Dermis blood vessel endothelial cell (primary cell): ENCODE results near the gene LRRC71. TPM values are rescaled to one million over a fixed set of nuclear protein-coding genes. Genes with fewer than 3 reads are reported as not detected.
"Not testable (repeated sequence)": the region's sequence is repeated elsewhere in the genome, so short reads cannot be mapped to it uniquely, and the experiment has no call there.

Experiments used
- DNase-seq: peaks from one replicate; pipeline ENCODE4 v3.0.0; 2010
- total RNA-seq: library from RNA; depleted of rRNA; stranded (reverse); fragments of >200 nt; gene quantifications from 2 replicates; pipeline ENCODE4 v1.2.3, GENCODE V29; 2014

Gene LRRC71
- total RNA-seq, 1 donor from 2014 or later = 0.34 TPM

DNA sequence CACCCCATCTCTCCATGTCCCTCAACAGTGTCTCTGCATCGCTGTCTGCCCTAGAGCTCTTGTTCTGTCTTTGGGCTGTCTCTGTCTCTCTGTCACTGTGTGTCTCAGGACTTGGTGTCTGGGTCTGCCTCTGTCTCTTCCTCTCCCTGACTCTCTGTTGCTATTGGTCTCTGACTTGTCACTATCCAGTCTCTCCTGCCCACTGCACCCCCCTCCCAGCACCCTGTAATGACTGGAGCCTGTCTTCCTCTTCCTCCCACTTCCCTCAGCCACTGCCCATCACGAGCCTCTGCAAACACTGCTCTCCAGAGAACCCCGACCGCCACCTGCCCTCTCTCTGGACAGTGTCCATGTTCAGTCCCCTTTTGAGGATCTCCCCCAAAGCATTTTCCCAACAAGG lies 14.8 kb upstream of the LRRC71 start:
- DNase-seq = no peak

DNA sequence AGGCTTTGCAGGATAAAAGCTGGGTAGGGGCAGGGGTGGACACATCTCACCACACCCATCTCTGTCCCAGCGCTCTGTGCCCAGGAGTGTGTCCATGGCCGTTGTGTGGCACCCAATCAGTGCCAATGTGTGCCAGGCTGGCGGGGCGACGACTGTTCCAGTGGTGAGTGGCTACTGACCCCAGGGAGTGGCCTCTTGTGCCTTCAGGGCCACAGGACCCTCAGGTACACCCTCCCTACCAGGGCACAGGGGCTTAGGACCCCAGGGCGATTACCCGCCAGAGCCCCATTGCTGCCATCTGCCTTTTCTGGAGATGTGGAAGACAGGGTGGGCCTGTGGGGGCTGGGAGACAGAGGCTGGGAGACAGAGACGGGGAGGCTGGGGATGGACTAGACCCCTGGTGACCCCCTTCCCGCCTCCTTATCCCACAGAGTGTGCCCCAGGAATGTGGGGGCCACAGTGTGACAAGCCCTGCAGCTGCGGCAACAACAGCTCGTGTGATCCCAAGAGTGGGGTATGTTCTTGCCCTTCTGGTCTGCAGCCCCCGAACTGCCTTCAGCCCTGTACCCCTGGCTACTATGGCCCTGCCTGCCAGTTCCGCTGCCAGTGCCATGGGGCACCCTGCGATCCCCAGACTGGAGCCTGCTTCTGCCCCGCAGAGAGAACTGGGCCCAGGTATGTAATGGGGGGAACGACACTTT lies 14.1 kb upstream of the LRRC71 start:
- no peak for DNase-seq

- DNase-seq = no peak
Observed at GRCh38 chr1:156908541-156908940, 11.9 kb upstream of the LRRC71 start.

DNA sequence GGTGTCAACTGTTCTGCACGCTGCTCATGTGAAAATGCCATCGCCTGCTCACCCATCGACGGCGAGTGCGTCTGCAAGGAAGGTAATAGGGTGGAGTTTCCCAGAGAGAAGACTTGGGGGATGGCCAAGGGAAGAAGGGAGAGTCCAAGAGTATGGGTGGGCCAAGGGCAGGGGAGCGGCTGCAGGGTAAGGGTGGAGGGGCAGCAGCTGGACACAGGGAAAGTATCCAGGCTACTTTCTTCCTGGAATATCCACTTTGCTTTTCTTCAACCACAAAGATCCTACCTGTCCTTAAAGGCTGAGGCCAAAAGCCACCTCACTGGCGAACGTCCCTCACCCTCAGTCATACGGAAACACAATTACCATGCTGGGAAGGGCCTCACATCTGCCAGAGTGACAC lies 11.5 kb upstream of the LRRC71 start:
- no peak for DNase-seq

- DNase-seq = no peak
Observed at GRCh38 chr1:156909671-156910070, 10.8 kb upstream of the LRRC71 start.

- DNase-seq = peak; percentile 58
Observed at GRCh38 chr1:156910309-156910782, 10.1 kb upstream of the LRRC71 start.

GRCh38 chr1:156911577-156912298 lies 8.7 kb upstream of the LRRC71 start:
- no peak for DNase-seq

DNA sequence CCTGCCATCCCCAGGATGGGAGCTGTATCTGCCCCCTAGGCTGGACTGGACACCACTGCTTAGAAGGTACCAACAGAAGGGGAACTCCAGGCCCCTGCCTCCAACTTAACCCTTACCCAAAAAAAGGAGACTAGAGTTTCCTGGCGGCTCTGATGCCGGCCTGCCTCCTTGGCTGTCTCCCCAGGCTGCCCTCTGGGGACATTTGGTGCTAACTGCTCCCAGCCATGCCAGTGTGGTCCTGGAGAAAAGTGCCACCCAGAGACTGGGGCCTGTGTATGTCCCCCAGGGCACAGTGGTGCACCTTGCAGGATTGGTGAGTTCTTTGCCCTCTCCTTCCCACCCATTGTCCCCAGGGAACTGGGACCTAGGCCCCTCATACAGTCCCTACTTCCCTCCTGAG lies 8.1 kb upstream of the LRRC71 start:
- no peak for DNase-seq

DNA sequence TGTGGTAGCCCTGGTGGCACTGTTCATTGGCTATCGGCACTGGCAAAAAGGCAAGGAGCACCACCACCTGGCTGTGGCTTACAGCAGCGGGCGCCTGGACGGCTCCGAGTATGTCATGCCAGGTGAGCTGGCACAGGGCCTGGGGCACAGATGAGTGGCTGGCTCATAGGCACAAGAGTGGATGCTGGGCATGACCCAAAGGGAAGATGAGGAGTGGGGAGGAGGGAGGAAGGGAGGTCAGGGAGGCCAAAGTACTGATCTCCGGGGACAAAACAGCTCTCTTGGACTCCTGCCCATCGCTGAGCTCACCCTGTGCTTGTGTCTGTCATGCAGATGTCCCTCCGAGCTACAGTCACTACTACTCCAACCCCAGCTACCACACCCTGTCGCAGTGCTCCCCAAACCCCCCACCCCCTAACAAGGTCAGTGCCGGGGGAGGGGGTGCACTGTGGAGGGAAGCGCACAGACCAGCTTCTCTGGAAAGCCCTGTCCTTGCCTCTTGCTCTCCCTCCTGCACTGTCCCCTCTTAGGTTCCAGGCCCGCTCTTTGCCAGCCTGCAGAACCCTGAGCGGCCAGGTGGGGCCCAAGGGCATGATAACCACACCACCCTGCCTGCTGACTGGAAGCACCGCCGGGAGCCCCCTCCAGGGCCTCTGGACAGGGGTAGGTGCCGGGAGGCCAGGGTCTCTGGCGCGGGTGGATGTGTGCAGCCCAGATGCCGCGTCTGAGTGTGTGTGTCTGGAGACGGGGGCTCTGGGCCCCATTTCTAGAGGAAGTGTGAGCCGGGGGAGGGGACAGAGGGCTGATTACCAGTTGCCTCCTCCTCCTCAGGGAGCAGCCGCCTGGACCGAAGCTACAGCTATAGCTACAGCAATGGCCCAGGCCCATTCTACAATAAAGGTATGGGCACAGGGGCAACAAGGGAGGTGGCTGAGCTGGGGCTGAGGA lies 7.3 kb upstream of the LRRC71 start:
- DNase-seq = no peak

DNA sequence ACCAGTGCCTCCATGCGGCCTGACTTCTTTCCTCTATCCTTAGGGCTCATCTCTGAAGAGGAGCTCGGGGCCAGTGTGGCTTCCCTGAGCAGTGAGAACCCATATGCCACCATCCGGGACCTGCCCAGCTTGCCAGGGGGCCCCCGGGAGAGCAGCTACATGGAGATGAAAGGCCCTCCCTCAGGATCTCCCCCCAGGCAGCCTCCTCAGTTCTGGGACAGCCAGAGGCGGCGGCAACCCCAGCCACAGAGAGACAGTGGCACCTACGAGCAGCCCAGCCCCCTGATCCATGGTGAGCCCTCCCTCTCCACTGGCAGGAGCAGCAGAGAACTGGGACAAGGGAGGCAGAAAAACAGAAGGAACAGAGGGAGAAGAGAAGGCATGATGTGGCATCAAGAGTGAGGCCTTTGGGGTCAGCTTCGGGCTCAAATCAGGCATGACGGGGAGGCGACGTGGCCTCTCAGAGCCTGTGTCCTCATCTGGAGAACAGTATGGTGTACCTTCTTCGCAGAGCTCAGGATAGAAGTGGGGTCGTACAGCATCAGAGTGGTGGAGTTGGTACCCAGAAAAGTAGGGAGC lies 6.5 kb upstream of the LRRC71 start:
- no peak for DNase-seq

GRCh38 chr1:156914440-156914856 lies 6.0 kb upstream of the LRRC71 start:
- DNase-seq = no peak

DNA sequence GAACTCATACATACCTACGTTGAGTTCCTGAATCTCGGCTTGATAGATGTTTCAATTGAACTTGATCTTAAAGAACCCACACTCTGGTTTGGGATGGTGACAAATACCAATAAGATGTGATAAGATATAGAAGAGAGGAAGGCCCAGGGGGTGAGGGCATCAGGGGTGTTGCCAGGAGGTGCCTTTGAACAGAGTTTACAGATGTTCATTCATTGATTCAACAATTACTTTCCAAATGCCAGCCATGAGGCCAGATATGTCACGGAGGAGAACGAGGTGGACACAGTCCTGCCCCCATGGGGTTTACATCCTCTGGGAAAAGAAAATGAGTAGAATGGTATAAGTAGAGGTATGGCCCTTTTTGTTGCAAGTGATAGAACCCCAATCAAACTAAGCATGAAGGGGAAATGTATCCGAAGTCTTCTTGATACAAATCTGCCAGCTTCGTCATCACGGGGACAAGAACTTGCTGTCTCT lies 659 bp downstream of the LRRC71 start:
- no peak for DNase-seq

GRCh38 chr1:156922986-156923669 lies 2.7 kb downstream of the LRRC71 start:
- no peak for DNase-seq

DNA sequence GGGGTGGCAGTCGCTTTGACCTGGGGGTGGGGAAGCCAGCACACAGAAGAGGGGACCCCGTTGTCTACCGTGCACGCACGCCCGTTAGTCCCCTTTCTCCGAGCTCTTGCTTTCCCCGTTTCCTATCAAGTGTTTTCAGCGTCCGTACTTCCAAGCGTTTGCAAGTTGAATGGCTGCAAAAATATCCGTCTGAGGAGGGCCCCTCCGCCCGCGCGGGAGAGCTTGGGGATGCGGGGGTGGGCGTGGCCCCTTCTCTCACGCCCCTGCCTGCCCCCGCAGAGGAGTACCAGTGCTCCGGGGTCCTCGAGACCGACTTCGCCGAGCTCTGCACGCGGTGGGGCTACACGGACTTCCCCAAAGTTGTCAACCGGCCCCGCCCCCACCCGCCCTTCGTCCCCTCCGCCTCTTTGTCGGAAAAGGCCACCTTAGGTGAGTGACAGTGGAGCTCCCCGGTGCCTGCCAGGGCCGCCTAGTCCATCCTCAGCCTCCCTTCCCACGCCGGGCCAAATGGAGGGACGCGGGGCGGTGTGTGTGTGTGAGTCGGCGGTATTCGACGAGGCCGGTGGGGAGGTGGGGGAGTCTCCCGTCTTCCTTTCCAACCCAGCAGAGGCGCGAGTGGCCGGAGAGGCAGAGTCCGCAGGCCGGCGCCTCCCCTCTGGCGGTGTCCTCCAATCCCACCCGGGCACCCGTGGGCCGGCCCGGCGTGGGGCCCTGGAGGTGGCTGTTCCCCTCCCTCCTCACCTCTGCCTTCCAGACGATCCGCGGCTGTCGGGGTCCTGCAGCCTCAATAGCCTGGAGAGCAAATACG lies 3.4 kb downstream of the LRRC71 start:
- no peak for DNase-seq

DNA sequence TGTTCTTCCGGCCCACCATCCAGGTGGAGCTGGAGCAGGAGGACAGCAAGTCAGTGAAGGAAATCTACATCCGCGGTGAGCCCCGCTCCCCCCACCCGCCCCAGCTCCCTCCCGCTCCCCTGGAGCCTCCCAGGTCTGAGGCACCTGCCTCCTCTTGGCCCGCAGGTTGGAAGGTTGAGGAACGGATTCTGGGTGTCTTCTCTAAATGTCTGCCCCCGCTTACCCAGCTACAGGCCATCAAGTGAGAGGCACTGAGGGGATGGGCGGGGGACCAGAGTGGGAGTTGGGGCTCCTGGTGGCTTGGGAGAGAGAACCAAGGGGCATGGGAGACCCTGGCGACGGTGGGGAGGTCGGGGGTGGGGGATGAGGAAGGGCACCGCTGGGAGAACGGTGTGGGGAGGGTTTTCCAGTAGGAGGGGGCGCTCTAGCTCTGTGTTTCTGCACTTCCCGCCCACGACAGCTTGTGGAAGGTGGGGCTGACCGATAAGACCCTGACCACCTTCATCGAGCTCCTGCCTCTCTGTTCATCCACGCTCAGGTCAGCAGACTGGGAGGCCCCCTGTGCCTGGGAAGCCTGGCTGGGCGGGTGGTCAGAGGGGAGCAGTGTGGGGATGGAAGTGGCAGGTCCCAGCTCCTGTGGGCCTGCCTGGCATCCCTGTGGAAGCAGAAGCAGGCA lies 4.2 kb downstream of the LRRC71 start:
- DNase-seq = no peak

GRCh38 chr1:156925154-156926010 lies 5.0 kb downstream of the LRRC71 start:
- no peak for DNase-seq

DNA sequence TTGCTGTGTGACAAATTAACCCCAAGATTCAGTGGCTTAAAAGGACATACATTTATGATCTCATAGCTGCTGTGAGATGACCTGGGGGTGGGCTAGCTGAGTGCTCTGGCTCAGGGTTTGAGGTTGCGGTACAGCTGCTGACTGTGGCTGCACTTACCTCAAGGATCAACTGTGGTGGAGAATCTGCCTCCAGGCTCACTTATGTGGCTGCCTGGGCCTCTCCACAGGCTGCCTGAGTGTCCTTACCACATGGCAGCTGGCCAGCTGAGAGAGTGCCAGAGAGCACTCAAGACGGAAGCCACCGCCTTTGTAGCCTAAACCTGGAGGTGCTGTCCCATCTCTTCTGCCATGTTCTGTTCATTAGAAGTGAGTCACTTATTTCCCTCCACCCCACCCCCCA lies 5.7 kb downstream of the LRRC71 start:
- DNase-seq = peak; percentile 36

DNA sequence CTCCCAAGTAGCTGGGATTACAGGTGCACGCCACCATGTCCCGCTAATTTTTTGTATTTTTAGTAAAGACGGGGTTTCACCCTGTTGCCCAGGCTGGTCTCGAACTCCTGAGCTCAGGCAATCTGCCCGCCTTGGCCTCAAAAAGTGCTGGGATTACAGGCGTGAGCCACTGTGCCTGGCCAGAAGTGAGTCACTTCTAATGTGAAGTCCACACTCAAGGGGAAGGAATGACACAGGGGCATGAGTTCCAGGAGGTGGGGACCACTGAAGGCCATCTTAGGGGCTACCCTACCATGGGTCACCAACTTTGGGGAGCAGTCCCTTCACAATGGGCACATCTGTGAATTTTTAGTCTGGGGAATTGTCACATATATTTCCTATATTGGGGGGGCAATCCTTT lies 6.3 kb downstream of the LRRC71 start:
- DNase-seq = not testable (repeated sequence)
